Stimulated activated CD8-positive, alpha-beta memory T cell treated with anti-CD3 and anti-CD28 coated beads, Interleukin-7, amount 100 ng/mL, for 4 hours (primary cell): ENCODE results near the gene SPON1.

Experiments used
- DNase-seq, 2 donors: peaks; one replicate each; pipeline ENCODE4 v3.0.0-alpha.2; 2020; ENCODE audit warnings: low read depth in 2 of 2

The SPON1 gene

DNA sequence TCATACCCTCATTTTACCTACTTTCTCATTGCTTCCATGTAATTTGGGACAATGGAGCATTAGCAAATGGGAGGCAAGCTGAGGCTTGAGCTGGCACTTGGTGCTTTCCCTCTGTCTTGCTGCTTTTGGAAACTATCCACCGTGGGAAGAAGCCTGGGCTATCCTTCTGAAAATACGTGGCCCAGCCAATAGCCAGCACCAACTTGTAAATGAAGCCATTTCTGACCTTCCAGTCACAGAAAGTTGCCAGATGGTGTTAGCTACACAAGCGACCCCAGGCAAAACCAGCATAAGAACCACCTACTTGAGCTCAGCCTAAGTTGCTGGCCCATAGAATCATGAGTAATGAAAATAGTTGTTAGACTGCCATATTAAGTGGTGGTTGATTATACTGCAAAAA lies 18.5 kb upstream of the SPON1 start:
- DNase-seq, result no peak

DNA sequence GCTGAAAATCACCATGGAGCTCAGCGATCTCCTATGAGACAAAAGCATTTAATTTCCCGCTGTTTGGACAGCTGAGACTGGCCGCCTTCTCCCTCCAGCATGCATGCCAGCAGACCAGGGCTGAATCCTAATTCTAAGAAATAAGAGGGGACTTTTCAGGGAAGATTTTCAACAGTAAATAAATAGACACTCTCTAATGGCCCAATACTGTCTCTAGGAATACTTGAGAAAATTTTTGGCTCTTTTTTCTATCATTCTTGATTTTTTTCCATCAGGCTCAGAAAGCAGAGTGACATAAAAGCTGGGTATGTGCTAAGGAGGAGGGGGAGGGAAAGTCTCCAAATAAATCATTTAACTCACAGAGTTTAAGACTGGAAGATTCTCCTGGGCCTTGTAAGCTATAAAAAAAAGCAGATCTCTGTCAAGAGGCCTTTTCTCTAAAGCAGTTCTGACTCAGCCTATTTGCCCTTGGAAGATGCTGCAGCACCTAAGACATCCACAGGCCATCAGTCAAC lies 17.6 kb upstream of the SPON1 start:
- DNase-seq, result no peak

- no peak for DNase-seq
Measured at GRCh38 chr11:13947379-13947778, 15.1 kb upstream of the SPON1 start.

GRCh38 chr11:13949876-13950275 lies 12.6 kb upstream of the SPON1 start:
- no peak for DNase-seq

DNA sequence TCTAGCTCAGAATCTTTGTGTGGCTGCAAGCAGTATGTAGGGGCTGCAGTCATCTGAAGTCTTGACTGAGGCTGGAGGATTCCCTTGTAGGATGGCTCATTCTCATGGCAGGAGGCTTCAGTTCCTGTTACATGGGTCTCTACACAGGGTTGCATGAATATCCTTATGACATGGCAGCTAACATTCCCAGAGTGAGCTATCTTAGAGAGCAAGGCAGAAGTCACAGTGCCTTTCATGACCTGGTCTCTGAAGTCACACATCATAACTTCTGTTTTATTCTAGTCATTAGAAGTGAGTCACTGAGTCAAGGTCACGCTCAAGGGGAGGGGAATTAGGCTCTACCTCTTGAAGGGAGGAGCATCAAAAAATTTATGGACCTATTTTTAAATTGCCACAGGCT lies 10.3 kb upstream of the SPON1 start:
- no peak for DNase-seq

- no peak for DNase-seq
Measured at GRCh38 chr11:13952668-13953067, 9.9 kb upstream of the SPON1 start.

GRCh38 chr11:13954591-13954990 lies 7.9 kb upstream of the SPON1 start:
- no peak for DNase-seq

- peak; percentile 25 to 42 for DNase-seq
Measured at GRCh38 chr11:13955971-13956421, 6.5 kb upstream of the SPON1 start.

DNA sequence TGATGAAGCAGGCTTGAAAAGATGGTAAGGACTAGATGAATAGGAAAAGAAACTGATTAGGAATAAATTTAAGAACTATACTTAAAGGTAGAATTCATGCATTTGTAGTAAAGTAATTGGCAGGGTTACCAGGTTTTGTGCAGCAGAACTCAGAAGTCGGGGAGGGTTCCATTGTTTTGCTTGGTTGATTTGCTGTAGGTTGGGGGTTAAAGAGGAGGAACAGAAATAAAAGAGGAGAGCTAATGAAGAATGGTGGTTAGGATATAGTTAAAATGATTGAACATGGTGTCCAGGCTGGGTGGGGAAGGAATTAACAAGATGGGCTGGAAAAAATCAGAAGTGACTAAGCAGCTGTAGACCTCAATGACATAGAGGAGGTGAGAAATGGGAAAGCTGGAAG lies 5.5 kb upstream of the SPON1 start:
- DNase-seq, result no peak

- DNase-seq, result no peak
Measured at GRCh38 chr11:13958641-13959400, 3.7 kb upstream of the SPON1 start.

DNA sequence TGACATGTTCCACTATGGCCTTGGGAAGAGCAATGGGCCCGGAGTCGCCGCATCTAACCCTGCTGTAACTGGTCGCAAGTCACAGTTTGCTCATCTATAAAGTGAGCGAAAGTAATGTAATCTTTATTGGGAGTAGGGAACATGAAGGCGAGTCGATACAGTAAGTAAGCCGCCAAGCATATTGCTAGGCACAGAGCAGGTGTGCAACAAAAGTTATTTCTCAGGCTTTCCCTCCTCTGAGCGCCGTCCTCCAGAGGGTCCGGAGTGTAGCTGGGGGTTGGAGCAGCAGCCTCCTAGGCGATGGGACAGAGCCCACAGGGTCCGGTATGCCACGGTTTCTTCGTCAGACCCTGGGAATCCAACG lies 343 bp upstream of the SPON1 start:
- no peak for DNase-seq

DNA sequence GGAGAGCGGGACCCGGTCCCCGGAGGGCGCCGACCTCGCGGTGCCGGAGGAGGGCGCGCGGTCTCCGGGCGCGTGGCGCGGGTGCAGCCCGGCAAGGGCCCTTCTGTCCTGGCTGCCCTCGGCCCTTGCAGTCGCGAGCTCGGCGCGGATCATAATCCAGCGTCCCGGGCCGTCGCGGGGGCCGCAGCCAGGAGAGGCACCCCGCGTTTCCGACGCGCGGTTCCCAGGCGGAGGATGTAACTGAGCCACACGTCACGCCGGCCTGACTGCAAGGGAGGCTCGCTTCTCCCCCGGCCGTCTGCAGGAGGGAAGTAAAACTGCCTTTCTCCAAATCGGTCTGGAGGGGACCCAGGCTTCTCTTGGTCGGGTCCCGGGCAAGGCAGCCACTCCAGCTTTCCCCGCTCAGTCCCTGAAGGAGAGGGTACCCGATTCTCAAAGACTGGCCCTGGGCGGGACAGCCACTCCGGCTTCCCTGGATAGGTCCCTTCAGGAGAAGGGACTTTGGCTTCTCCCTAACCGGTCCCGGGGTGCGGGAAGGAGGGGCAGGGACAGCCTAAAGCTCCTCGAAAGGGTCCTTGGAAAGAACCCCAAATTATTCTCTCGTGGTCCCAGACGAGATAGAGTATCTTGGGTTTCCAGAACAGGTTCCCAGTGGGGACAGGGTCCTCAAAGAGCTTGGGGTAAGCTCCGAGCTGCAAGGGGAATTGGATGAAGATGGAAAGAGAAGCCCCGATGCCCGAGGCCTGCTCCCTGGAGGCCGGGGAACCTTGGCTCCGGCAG lies 836 bp downstream of the SPON1 start:
- no peak for DNase-seq

DNA sequence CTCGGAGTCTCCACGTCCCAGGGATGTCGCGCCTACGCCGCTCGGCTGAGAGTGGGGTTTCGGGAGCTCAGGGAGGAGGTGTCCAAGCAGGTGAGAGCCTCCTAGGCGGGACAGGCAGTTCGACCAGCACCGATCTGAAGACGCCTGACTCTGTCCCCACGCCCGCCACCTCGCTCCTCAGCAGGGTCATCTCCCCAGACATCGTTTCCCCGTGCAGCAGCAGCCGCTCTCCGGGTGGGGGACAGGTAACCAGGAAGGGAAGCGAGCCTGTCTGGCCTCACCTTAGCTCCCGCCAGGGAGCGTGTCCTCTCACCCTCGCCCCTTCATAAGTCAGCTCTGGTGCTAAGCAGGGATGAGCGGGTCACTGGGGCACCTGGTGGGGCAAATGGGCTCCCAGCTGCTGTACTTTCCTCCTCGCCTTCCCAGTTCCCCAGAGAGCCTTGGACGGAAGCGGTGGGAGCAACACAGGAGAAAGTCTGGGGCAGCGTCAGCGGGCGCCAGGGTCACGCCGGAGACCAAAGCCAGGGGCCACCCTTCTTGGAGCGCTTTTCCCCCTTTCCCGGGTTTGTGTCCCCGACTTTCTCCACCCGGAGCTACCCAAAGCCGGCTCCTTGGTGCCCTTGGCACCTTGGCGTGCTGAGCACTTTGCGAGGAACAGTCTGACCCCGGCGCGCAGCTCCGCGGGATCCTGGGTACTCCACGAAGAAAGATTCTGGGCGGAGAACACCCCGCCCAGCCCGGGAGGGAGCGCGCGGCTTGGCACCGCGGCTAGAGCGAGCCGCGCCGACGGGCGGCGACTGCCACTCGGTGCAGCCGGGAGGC lies 1.6 kb downstream of the SPON1 start:
- DNase-seq, result no peak

DNA sequence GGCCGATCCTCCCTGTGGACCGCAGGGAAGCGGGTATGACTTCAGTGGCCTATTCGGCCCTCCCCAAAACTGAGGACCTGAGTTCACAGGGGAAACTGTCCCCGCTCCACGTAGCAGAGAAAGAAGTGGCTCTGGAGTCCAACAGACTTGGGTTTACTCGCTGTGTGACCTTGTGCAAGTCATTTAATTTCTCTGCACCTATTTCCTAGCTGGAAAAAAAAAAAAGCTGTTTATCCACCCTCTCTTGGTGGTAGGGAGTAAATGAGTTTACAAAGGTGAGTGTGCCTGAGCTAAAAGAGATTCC lies 2.2 kb downstream of the SPON1 start:
- no peak for DNase-seq

DNA sequence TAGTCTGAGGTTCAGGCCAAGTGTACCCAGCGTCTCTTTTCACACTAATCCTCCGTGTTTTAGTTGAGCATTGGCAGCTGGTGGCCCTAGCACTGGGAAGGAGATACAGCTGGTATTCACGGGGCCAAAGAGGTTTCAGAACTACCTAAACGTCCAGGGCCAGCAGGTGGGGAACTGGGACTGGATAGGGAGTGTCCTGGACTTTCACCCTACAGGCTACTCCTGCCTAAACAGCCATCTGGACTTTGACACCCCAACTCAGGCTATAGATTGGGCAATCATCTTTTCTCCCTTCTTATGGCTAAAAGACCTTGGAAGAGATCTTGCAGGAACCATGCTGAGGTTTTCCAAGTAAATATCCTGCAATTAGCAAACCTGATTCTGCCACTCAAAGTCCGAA lies 2.8 kb downstream of the SPON1 start:
- DNase-seq, result no peak

GRCh38 chr11:13966013-13966412 lies 3.5 kb downstream of the SPON1 start:
- DNase-seq, result no peak

GRCh38 chr11:13966486-13966885 lies 4.0 kb downstream of the SPON1 start:
- DNase-seq, result no peak

DNA sequence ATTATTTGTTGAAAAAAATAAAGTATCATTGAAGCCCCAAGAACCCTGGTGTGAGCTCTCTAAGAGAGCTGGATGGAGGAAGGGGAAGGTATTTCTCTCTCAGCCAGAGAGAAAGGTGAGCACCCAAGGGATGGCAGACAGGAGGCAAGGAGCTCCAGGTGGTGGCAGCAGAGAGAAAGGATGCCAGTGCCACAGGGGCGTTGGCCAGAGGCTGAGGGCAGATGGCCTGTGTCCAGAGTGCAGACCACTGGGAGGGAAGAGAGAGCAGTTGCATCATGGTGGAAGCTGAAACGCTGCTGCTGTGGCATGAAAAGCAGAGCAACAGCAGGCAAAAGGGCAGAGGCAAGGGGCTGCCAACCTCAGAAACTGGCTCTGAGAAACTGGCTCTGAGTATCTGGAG lies 8.5 kb downstream of the SPON1 start:
- DNase-seq, result no peak

DNA sequence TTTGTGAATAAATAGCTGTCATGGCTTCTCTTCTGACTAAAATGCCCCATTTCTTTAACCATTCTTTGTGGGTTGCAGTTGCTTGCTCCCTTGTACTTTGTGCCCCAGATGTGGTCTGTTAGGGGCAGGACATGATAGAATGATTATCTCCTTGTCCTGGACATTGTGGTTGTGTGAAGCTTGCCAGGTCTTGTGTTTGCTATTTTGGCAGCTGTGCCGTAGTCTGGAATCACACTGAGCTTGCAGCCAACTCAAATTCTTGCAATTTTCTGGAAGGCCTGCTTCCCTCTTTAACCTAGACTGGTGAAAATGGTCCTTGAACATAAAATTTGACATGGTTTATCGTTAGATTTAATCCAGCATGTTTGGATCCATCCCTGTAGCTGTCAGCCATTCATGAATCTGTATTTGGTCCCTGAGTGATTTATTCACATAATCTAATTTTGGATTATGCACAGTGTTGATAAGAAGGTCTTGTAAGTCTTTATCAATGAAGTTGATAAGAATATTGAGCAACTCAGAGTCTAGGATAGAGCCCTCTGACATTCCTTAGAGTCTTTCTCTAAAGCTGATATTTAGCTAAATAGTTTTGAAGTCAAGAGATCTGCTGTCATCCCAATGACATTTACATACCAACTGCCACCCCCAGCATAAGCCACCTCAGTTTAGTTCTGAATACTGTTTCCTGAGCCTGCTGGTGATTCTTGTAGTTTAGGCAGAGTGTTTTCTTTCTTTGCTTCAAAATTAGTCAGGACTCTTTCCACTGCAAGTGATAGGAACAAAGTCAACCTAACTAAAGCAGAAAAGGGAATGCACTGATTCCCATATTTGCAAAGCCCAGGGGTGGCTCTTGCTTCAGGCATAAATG lies 9.8 kb downstream of the SPON1 start:
- DNase-seq, result no peak

DNA sequence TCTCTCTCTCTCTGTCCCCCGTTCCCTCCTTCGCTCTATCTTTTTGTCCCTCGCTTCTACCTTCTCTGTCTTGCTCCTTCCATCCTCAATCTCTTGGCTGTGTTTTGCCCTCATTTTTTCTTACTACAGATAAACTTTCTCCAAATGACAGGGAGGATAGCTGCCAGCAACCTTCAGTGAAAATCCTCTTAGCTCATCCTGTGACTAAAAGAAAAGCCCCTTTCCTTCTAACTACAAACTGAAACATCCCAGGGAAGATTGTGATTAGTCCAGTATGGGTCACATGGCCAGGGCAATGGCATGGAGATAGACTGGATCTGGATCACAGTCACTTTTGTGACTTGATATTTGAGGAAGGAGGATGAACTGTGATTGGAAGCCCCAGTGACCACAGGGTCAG lies 10.4 kb downstream of the SPON1 start:
- DNase-seq, result no peak

GRCh38 chr11:13974631-13975030 lies 12.1 kb downstream of the SPON1 start:
- DNase-seq, result no peak
